Panc1 (cell line): ENCODE results near the gene AEBP2.

Experiments
- POLR2AphosphoS5 ChIP-seq: IDR thresholded peaks from 2 replicates; pipeline ENCODE4 v1.6.1; 2012; ENCODE audit warnings: mild to moderate bottlenecking, low read depth, low read length, moderate library complexity
- TF ChIP-seq, protein P1 (sequence below): fragments of 450-650 bp; IDR thresholded peaks from 2 replicates; pipeline ENCODE4 v1.5.1; 2017; ENCODE audit warnings: mild to moderate bottlenecking

DNA sequence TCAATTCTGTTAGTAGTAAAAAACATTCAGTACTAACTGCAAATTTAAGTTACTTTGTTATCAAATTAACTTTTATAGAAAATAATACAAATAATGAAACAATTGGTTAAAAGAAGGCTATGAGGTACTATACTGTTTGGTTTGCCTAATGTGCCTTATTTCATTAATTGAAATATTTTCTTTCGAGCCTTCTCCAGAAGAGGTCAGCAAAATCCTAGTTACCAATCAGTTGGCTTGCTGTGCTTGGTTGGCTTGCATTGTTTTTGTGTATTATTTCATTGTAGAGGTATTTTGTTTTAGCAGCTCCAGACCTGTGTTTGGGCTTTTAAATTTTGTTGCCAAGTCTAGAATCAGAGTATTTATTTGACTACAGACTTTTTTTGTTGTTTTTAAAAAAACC is 68.5 kb downstream of the AEBP2 start:
- TF ChIP-seq POLR2AphosphoS5, result no peak
- TF ChIP-seq, protein P1, sequence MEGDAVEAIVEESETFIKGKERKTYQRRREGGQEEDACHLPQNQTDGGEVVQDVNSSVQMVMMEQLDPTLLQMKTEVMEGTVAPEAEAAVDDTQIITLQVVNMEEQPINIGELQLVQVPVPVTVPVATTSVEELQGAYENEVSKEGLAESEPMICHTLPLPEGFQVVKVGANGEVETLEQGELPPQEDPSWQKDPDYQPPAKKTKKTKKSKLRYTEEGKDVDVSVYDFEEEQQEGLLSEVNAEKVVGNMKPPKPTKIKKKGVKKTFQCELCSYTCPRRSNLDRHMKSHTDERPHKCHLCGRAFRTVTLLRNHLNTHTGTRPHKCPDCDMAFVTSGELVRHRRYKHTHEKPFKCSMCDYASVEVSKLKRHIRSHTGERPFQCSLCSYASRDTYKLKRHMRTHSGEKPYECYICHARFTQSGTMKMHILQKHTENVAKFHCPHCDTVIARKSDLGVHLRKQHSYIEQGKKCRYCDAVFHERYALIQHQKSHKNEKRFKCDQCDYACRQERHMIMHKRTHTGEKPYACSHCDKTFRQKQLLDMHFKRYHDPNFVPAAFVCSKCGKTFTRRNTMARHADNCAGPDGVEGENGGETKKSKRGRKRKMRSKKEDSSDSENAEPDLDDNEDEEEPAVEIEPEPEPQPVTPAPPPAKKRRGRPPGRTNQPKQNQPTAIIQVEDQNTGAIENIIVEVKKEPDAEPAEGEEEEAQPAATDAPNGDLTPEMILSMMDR, result no peak
